ENCODE data around the gene SCN1B.
"Not testable (repeated sequence)": the region's sequence is repeated elsewhere in the genome, so short reads cannot be mapped to it uniquely, and the experiment has no call there.

The SCN1B gene

GRCh38 chr19:35004517-35005255 is 25.6 kb upstream of the SCN1B start:
- H3K36me3 ChIP-seq (ENCODE audit: insufficient read depth): no peaks in the 10 kb centered on the region
- H3K79me2 ChIP-seq (ENCODE audit: insufficient read depth, low read depth): no peaks in the 10 kb centered on the region
- no peaks in the 10 kb centered on the region for H4K20me1 ChIP-seq (ENCODE audit: insufficient read depth)
- peaks cover 4% of the 10 kb centered on the region for H3K4me1 ChIP-seq (ENCODE audit: low read depth, poor library complexity, severe bottlenecking)
- no peaks in the 10 kb centered on the region for H3K27me3 ChIP-seq (ENCODE audit: insufficient read depth, low read depth)
- H3K4me2 ChIP-seq: no peak overlapping the region
- no peak overlapping the region for H2AFZ ChIP-seq (ENCODE audit: low read depth)
- no peak for TF ChIP-seq CTCF (conservative IDR thresholded peaks at IDR 0.05; ENCODE audit: low read depth, low read length)
- no peak overlapping the region for H3K9ac ChIP-seq
- no peak overlapping the region for H3K27ac ChIP-seq
- no peak overlapping the region for H3K4me3 ChIP-seq (IDR thresholded peaks at IDR 0.05; ENCODE audit: insufficient read depth, low read depth, low read length)

- H3K79me2 ChIP-seq (ENCODE audit: insufficient read depth, low read depth): no peaks in the 10 kb centered on the region
- no peaks in the 10 kb centered on the region for H3K27me3 ChIP-seq (ENCODE audit: insufficient read depth, low read depth)
- TF ChIP-seq CTCF (conservative IDR thresholded peaks at IDR 0.05; ENCODE audit: low read depth, low read length): no peak
- H3K36me3 ChIP-seq (ENCODE audit: insufficient read depth): no peaks in the 10 kb centered on the region
- H3K27ac ChIP-seq: no peak overlapping the region
- H3K4me3 ChIP-seq (IDR thresholded peaks at IDR 0.05; ENCODE audit: insufficient read depth, low read depth, low read length): no peak overlapping the region
- no peak overlapping the region for H2AFZ ChIP-seq (ENCODE audit: low read depth)
- no peaks in the 10 kb centered on the region for H4K20me1 ChIP-seq (ENCODE audit: insufficient read depth)
- H3K9ac ChIP-seq: no peak overlapping the region
- peaks cover 4% of the 10 kb centered on the region for H3K4me1 ChIP-seq (ENCODE audit: low read depth, poor library complexity, severe bottlenecking)
- H3K4me2 ChIP-seq: no peak overlapping the region
Observed at GRCh38 chr19:35005256-35005977, 24.9 kb upstream of the SCN1B start.

GRCh38 chr19:35006007-35006341 is 24.3 kb upstream of the SCN1B start:
- not testable (repeated sequence) for H3K4me2 ChIP-seq; H3K4me3 ChIP-seq (IDR thresholded peaks at IDR 0.05; ENCODE audit: insufficient read depth, low read depth, low read length); H3K79me2 ChIP-seq (ENCODE audit: insufficient read depth, low read depth); H3K27me3 ChIP-seq (ENCODE audit: insufficient read depth, low read depth); H3K36me3 ChIP-seq (ENCODE audit: insufficient read depth); H3K4me1 ChIP-seq (ENCODE audit: low read depth, poor library complexity, severe bottlenecking); H3K9ac ChIP-seq; H3K27ac ChIP-seq; H4K20me1 ChIP-seq (ENCODE audit: insufficient read depth); H2AFZ ChIP-seq (ENCODE audit: low read depth)

GRCh38 chr19:35006342-35006998 is 23.8 kb upstream of the SCN1B start:
- Histone ChIP-seq H3K27me3 (ENCODE audit: insufficient read depth, low read depth) (no peaks in the 10 kb centered on the region), H3K27ac (no peak overlapping the region), H3K4me2 (no peak overlapping the region), H4K20me1 (ENCODE audit: insufficient read depth) (no peaks in the 10 kb centered on the region), H3K36me3 (ENCODE audit: insufficient read depth) (no peaks in the 10 kb centered on the region), H3K9ac (no peak overlapping the region), H2AFZ (ENCODE audit: low read depth) (no peak overlapping the region), H3K4me3 (IDR thresholded peaks at IDR 0.05; ENCODE audit: insufficient read depth, low read depth, low read length) (no peak overlapping the region), H3K4me1 (ENCODE audit: low read depth, poor library complexity, severe bottlenecking) (no peaks in the 10 kb centered on the region), H3K79me2 (ENCODE audit: insufficient read depth, low read depth) (no peaks in the 10 kb centered on the region)
- no peak for TF ChIP-seq CTCF (conservative IDR thresholded peaks at IDR 0.05; ENCODE audit: low read depth, low read length)

GRCh38 chr19:35006999-35007365 is 23.3 kb upstream of the SCN1B start:
- no peak for TF ChIP-seq CTCF (conservative IDR thresholded peaks at IDR 0.05; ENCODE audit: low read depth, low read length)
- H3K4me3 ChIP-seq (IDR thresholded peaks at IDR 0.05; ENCODE audit: insufficient read depth, low read depth, low read length): no peak overlapping the region
- H3K4me1 ChIP-seq (ENCODE audit: low read depth, poor library complexity, severe bottlenecking): no peaks in the 10 kb centered on the region
- no peaks in the 10 kb centered on the region for H4K20me1 ChIP-seq (ENCODE audit: insufficient read depth)
- no peak overlapping the region for H2AFZ ChIP-seq (ENCODE audit: low read depth)
- no peaks in the 10 kb centered on the region for H3K27me3 ChIP-seq (ENCODE audit: insufficient read depth, low read depth)
- H3K9ac ChIP-seq: no peak overlapping the region
- H3K79me2 ChIP-seq (ENCODE audit: insufficient read depth, low read depth): no peaks in the 10 kb centered on the region
- no peak overlapping the region for H3K27ac ChIP-seq
- no peaks in the 10 kb centered on the region for H3K36me3 ChIP-seq (ENCODE audit: insufficient read depth)
- H3K4me2 ChIP-seq: no peak overlapping the region

- H3K9ac ChIP-seq; H3K4me1 ChIP-seq (ENCODE audit: low read depth, poor library complexity, severe bottlenecking); H3K27ac ChIP-seq; H3K27me3 ChIP-seq (ENCODE audit: insufficient read depth, low read depth); H2AFZ ChIP-seq (ENCODE audit: low read depth); H3K36me3 ChIP-seq (ENCODE audit: insufficient read depth); H3K4me2 ChIP-seq; H3K79me2 ChIP-seq (ENCODE audit: insufficient read depth, low read depth); H3K4me3 ChIP-seq (IDR thresholded peaks at IDR 0.05; ENCODE audit: insufficient read depth, low read depth, low read length); H4K20me1 ChIP-seq (ENCODE audit: insufficient read depth): not testable (repeated sequence)
Observed at GRCh38 chr19:35007427-35007826, 22.8 kb upstream of the SCN1B start.

Measured in KMS-11 (cell line).